AG04450 (cell line): ENCODE measurements around the gene SLC44A2. TPM values are rescaled to one million over a fixed set of nuclear protein-coding genes. Genes with fewer than 3 reads are reported as not detected.

Experiments
- CTCF ChIA-PET: fragments of 300-600, 350-600 bp; formaldehyde crosslinking; extraction: SDS; loops from one replicate; lab custom pipeline; 2022; ENCODE audit warnings: antibody characterized with exemption, inconsistent platforms; lab: Charles Lee
- POLR2A ChIA-PET: fragments of 350-600 bp; formaldehyde crosslinking; extraction: SDS; loops from one replicate; lab custom pipeline; 2021; ENCODE audit warnings: antibody characterized with exemption, inconsistent platforms; lab: Yijun Ruan, JAX
- DNase-seq: peaks from one replicate; pipeline ENCODE4 v3.0.0-alpha.2; 2011; ENCODE audit warnings: low read depth, low spot score
- H3K27ac ChIP-seq: one replicate; pipeline ENCODE4 v1.5.1; 2012; ENCODE audit warnings: low read depth, low read length, control low read depth
- H3K27me3 ChIP-seq: one replicate; pipeline ENCODE4 v1.6.0; 2012; ENCODE audit warnings: low read length; ENCODE audit not compliant: control insufficient read depth, insufficient read depth
- H3K4me3 ChIP-seq: 2 replicates; pipeline ENCODE4 v1.5.1; 2011; ENCODE audit warnings: mild to moderate bottlenecking, low read depth, low read length, control low read depth
- H3K9me3 ChIP-seq: 2 replicates; pipeline ENCODE4 v1.5.1; 2012; ENCODE audit warnings: low read length; ENCODE audit not compliant: control insufficient read depth, insufficient read depth
- polyA plus RNA-seq: library from polyadenylated mRNA; depleted of rRNA; stranded (reverse); fragments of >200 nt; gene quantifications from 2 replicates; pipeline ENCODE4 v1.2.3, GENCODE V29; 2011
- TF ChIP-seq, protein P1 (sequence below): IDR thresholded peaks from 2 replicates; pipeline ENCODE4 v1.5.1; 2011; ENCODE audit warnings: low read depth, low read length, control low read depth, inconsistent platforms

The SLC44A2 gene
- polyA plus RNA-seq, 1 experiment, result 80.5 TPM

DNA sequence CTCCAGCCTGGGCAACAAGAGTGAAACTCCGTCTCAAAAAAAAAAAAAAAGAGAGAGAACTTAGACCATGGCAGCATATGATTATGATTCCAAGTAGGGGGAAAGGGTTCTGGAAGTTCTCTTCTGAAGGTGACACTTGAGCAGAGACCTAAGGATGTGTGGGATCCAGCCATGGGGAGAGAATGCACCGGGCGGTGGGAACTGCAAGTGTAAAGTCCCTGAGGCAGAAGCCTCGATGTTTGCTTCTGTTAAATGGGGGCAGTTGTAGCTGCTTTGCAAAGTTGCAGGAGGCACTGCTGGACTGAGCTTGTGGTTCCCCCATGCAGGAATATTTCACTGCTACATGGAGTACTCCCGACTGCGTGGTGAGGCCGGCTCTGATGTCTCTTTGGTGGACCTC is 9.1 kb downstream of the SLC44A2 start:
- CTCF ChIA-PET, result interaction anchor here (1.4 kb wide), 1 partner anchor 53 kb away, joined by 5 read pairs; no protein-coding TSS in a partner anchor

DNA sequence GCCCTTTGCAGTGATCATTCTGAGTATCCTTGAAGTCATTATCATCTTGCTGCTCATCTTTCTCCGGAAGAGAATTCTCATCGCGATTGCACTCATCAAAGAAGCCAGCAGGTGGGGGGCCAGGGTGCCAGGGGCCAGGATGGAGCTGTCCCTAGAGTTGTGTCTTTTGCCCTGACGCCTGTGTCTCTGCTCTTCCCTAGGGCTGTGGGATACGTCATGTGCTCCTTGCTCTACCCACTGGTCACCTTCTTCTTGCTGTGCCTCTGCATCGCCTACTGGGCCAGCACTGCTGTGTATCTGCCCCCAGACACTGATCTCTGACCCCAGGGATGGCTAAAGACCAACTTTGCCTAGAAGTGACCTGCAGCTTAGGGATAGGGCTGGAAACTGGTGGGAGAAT is 9.6 kb downstream of the SLC44A2 start:
- H3K27me3 ChIP-seq, result no peaks in the 10 kb centered on the region
- no peak overlapping the region for H3K4me3 ChIP-seq
- POLR2A ChIA-PET, result no interaction called here
- no peak overlapping the region for H3K27ac ChIP-seq
- TF ChIP-seq, protein P1, sequence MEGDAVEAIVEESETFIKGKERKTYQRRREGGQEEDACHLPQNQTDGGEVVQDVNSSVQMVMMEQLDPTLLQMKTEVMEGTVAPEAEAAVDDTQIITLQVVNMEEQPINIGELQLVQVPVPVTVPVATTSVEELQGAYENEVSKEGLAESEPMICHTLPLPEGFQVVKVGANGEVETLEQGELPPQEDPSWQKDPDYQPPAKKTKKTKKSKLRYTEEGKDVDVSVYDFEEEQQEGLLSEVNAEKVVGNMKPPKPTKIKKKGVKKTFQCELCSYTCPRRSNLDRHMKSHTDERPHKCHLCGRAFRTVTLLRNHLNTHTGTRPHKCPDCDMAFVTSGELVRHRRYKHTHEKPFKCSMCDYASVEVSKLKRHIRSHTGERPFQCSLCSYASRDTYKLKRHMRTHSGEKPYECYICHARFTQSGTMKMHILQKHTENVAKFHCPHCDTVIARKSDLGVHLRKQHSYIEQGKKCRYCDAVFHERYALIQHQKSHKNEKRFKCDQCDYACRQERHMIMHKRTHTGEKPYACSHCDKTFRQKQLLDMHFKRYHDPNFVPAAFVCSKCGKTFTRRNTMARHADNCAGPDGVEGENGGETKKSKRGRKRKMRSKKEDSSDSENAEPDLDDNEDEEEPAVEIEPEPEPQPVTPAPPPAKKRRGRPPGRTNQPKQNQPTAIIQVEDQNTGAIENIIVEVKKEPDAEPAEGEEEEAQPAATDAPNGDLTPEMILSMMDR, result no peak
- H3K9me3 ChIP-seq, result no peaks in the 10 kb centered on the region; the same call in 1 of the 2 replicates
- no peak for DNase-seq
- CTCF ChIA-PET, result interaction anchor here (0.6 to 1.4 kb wide), 2 partner anchors 10 to 54 kb away, joined by 5 to 6 read pairs; no protein-coding TSS in a partner anchor

More for the DNA sequence above, 9.1 kb downstream of the SLC44A2 start:
- Histone ChIP-seq H3K27ac (no peak overlapping the region), H3K4me3 (no peak overlapping the region), H3K9me3 (no peaks in the 10 kb centered on the region; the same call in 1 of the 2 replicates), H3K27me3 (no peaks in the 10 kb centered on the region)
- POLR2A ChIA-PET, result no interaction called here
- no peak for DNase-seq
- TF ChIP-seq, protein P1, result no peak

GRCh38 chr19:10636304-10636972 is 11.1 kb downstream of the SLC44A2 start:
- Histone ChIP-seq H3K9me3 (no peaks in the 10 kb centered on the region; the same call in 1 of the 2 replicates), H3K27me3 (no peaks in the 10 kb centered on the region), H3K27ac (no peak overlapping the region), H3K4me3 (no peak overlapping the region)
- CTCF ChIA-PET, result no interaction called here
- DNase-seq, result no peak
- TF ChIP-seq, protein P1, result no peak
- POLR2A ChIA-PET, result no interaction called here

- H3K27ac ChIP-seq, result no peak overlapping the region
- TF ChIP-seq, protein P1, result no peak
- CTCF ChIA-PET, result no interaction called here
Observed at GRCh38 chr19:10637894-10638293, 12.5 kb downstream of the SLC44A2 start.

GRCh38 chr19:10639836-10640235 is 14.5 kb downstream of the SLC44A2 start:
- POLR2A ChIA-PET, result no interaction called here
- TF ChIP-seq, protein P1, result no peak
- Histone ChIP-seq H3K27me3 (no peaks in the 10 kb centered on the region), H3K27ac (no peak overlapping the region), H3K4me3 (no peak overlapping the region), H3K9me3 (no peaks in the 10 kb centered on the region; the same call in 1 of the 2 replicates)
- CTCF ChIA-PET, result interaction anchor here (0.6 to 3.8 kb wide), 2 partner anchors 59 to 250 kb away, joined by 3 to 33 read pairs; no protein-coding TSS in a partner anchor
- no peak for DNase-seq

More at GRCh38 chr19:10637894-10638293, 12.5 kb downstream of the SLC44A2 start:
- Histone ChIP-seq H3K4me3 (no peak overlapping the region), H3K27me3 (no peaks in the 10 kb centered on the region), H3K9me3 (no peaks in the 10 kb centered on the region; the same call in 1 of the 2 replicates)
- POLR2A ChIA-PET, result no interaction called here
- no peak for DNase-seq
